Measurements from ENCODE around the gene PADI4. TPM values are rescaled to one million over a fixed set of nuclear protein-coding genes. Genes with fewer than 3 reads are reported as not detected.

PADI4 gene
- total and polyA plus RNA-seq, 4 experiments from 2014 or later = 0.08 to 0.14 TPM; not detected in 2

DNA sequence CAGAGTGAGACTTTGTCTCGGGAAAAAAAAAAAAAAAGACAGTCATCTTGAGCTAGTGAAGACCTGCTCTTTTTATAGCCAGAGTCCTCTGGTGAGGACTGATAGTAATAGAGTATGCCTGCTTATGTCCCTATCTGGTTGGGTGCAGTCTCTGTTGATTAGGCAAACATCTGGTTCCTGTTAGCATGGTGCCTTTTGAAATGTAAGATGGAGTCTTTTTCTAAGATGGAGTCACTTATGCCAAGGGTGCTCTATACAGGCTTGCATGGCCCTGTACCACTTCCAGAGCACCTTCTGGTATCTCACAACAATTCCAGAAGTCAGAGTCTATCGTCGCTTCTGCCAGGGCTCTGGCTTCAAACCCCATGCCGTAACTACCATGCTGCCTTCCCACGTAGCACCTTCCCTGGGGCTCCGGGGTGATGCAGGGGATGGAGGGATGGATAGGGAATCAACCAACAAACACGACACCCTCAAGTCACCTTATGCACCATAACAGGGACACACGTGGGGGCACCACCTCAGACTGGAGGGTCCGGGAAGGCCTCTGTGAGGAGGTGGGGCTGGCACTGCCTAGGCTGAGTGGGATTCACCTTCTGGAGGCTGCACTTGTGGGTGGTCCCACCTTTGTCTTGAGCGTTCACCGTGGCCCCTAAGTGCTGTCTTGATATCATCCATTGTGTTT lies 52.4 kb downstream of the PADI4 start:
- H3K4me1 ChIP-seq (ENCODE audit: insufficient read depth, low read length) = no peaks in the 10 kb centered on the region
- Mint-ChIP-seq H3K4me1 (no peaks in the 10 kb centered on the region), H3K27me3 (peaks cover 5 to 11% of the 10 kb centered on the region in 2 donors), H3K4me3 (no peak overlapping the region), H3K9me3 (peaks cover 0 to 2% (median 0%) of the 10 kb centered on the region in 8 donors), H3K36me3 (no peaks in the 10 kb centered on the region), H3K27ac (no peak overlapping the region)
- no peak overlapping the region for H3K27ac ChIP-seq (ENCODE audit: low read depth, low read length)
- H3K9me3 ChIP-seq (ENCODE audit: control insufficient read depth in 1 of 2, low read length in 2 of 2) = no peaks in the 10 kb centered on the region
- POLR2A ChIA-PET (ENCODE audit: partially characterized antibody) = no interaction called here
- no peaks in the 10 kb centered on the region for H3K27me3 ChIP-seq (ENCODE audit: insufficient read depth, low read length)
- H3K36me3 ChIP-seq (ENCODE audit: insufficient read depth, low read length) = no peaks in the 10 kb centered on the region
- no peak for DNase-seq
- H3K4me3 ChIP-seq (ENCODE audit: low read length in 2 of 2) = no peak overlapping the region
- CTCF ChIA-PET (ENCODE audit: partially characterized antibody) = no interaction called here
- intact Hi-C loops (cut with micrococcal nuclease) = no loop called here

DNA sequence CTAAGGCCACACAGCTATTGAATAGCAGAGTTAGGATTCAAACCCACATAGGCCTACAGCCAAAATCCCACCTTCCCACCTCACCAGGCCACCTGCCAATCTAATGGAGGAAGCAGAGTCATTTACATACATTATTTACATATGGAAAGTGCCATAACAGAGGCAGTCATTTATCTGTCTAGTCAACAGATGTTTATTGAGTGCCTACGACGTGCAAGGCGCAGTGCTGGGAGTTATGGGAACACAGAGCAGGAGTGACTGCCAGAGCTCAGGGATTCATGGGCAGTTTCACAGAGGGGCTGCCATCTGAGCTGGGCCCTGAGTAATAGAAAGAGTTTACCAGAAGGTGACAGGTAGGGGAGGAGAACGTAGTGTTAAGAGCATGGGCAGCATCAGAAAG lies 53.7 kb downstream of the PADI4 start:
- no peaks in the 10 kb centered on the region for H3K27me3 ChIP-seq (ENCODE audit: insufficient read depth, low read length)
- H3K4me1 ChIP-seq (ENCODE audit: insufficient read depth, low read length) = no peaks in the 10 kb centered on the region
- H3K36me3 Mint-ChIP-seq = no peaks in the 10 kb centered on the region
- intact Hi-C loops (cut with micrococcal nuclease) = no loop called here
- no peak overlapping the region for H3K27ac Mint-ChIP-seq
- no peaks in the 10 kb centered on the region for H3K36me3 ChIP-seq (ENCODE audit: insufficient read depth, low read length)
- no peaks in the 10 kb centered on the region for H3K4me1 Mint-ChIP-seq
- peaks cover 5 to 12% of the 10 kb centered on the region in 2 donors for H3K27me3 Mint-ChIP-seq
- no peak overlapping the region for H3K4me3 ChIP-seq (ENCODE audit: low read length in 2 of 2)
- ChIA-PET CTCF (ENCODE audit: partially characterized antibody) (no interaction called here), POLR2A (ENCODE audit: partially characterized antibody) (no interaction called here)
- H3K9me3 Mint-ChIP-seq = peaks cover 0 to 2% (median 0%) of the 10 kb centered on the region in 8 donors
- H3K9me3 ChIP-seq (ENCODE audit: control insufficient read depth in 1 of 2, low read length in 2 of 2) = no peaks in the 10 kb centered on the region
- H3K4me3 Mint-ChIP-seq = no peak overlapping the region
- H3K27ac ChIP-seq (ENCODE audit: low read depth, low read length) = no peak overlapping the region
- DNase-seq = no peak

DNA sequence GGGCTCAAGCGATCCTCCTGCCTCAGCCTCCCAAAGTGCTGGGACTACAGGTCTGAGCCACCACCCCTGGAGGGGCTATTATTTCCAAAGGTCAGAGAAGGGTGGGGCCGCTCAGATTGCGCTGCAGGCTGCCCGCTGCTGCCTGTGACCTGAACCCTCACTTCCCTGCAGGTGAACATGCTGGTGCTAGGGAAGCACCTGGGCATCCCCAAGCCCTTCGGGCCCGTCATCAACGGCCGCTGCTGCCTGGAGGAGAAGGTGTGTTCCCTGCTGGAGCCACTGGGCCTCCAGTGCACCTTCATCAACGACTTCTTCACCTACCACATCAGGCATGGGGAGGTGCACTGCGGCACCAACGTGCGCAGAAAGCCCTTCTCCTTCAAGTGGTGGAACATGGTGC lies 55.4 kb downstream of the PADI4 start:
- H3K9me3 ChIP-seq (ENCODE audit: control insufficient read depth in 1 of 2, low read length in 2 of 2) = no peaks in the 10 kb centered on the region
- H3K9me3 Mint-ChIP-seq = peaks cover 0 to 2% (median 0%) of the 10 kb centered on the region in 8 donors
- H3K4me3 ChIP-seq (ENCODE audit: low read length in 2 of 2) = no peak overlapping the region
- no peak overlapping the region for H3K4me3 Mint-ChIP-seq
- intact Hi-C loops (cut with micrococcal nuclease) = no loop called here
- CTCF ChIA-PET (ENCODE audit: partially characterized antibody) = no interaction called here
- H3K27me3 ChIP-seq (ENCODE audit: insufficient read depth, low read length) = no peaks in the 10 kb centered on the region
- no peaks in the 10 kb centered on the region for H3K4me1 ChIP-seq (ENCODE audit: insufficient read depth, low read length)
- no peaks in the 10 kb centered on the region for H3K36me3 Mint-ChIP-seq
- POLR2A ChIA-PET (ENCODE audit: partially characterized antibody) = no interaction called here
- no peak for DNase-seq
- no peaks in the 10 kb centered on the region for H3K4me1 Mint-ChIP-seq
- no peak overlapping the region for H3K27ac Mint-ChIP-seq
- peaks cover 5 to 15% of the 10 kb centered on the region in 2 donors for H3K27me3 Mint-ChIP-seq
- no peak overlapping the region for H3K27ac ChIP-seq (ENCODE audit: low read depth, low read length)
- no peaks in the 10 kb centered on the region for H3K36me3 ChIP-seq (ENCODE audit: insufficient read depth, low read length)

DNA sequence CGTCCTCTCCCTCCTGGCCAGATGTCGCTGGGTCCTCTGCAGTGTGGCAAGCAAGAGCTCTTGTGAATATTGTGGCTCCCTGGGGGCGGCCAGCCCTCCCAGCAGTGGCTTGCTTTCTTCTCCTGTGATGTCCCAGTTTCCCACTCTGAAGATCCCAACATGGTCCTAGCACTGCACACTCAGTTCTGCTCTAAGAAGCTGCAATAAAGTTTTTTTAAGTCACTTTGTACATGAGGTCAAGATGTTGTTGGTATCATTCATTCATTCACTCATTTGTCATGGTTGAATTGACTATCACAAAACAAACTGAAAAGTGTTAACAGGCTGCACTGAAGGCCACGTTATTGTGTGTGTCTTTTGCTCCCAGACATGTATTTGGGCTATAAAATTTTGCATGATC lies 55.8 kb downstream of the PADI4 start:
- ChIA-PET POLR2A (ENCODE audit: partially characterized antibody) (no interaction called here), CTCF (ENCODE audit: partially characterized antibody) (no interaction called here)
- Histone ChIP-seq H3K27me3 (ENCODE audit: insufficient read depth, low read length) (no peaks in the 10 kb centered on the region), H3K27ac (ENCODE audit: low read depth, low read length) (no peak overlapping the region), H3K4me3 (ENCODE audit: low read length in 2 of 2) (no peak overlapping the region), H3K36me3 (ENCODE audit: insufficient read depth, low read length) (no peaks in the 10 kb centered on the region), H3K4me1 (ENCODE audit: insufficient read depth, low read length) (no peaks in the 10 kb centered on the region), H3K9me3 (ENCODE audit: control insufficient read depth in 1 of 2, low read length in 2 of 2) (no peaks in the 10 kb centered on the region)
- H3K4me1 Mint-ChIP-seq = no peaks in the 10 kb centered on the region
- H3K4me3 Mint-ChIP-seq = no peak overlapping the region
- intact Hi-C loops (cut with micrococcal nuclease) = no loop called here
- no peaks in the 10 kb centered on the region for H3K36me3 Mint-ChIP-seq
- DNase-seq = no peak
- peaks cover 8 to 15% of the 10 kb centered on the region in 2 donors for H3K27me3 Mint-ChIP-seq
- H3K9me3 Mint-ChIP-seq = peaks cover 0 to 2% (median 0%) of the 10 kb centered on the region in 8 donors
- H3K27ac Mint-ChIP-seq = no peak overlapping the region

DNA sequence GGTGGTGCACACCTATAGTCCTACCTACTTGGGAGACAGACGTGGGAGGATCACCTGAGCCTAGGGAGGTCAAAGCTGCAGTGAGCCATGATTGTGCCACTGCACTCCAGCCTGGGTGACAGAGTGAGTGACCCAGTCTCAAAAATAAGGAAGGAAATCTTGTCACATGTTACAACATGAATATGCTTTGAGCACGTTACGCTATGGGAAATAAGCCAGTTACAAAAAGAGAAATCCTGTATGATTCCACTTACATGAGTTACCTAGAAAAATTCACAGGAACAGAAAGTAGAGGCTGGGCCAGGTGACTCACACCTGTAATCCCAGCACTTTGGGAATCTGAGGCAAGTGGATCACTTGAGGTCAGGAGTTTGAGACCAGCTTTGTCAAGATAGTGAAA lies 57.3 kb downstream of the PADI4 start:
- H3K27me3 Mint-ChIP-seq = peaks cover 9 to 15% of the 10 kb centered on the region in 2 donors
- H3K27ac Mint-ChIP-seq = no peak overlapping the region
- H3K9me3 Mint-ChIP-seq = peaks cover 0 to 2% (median 0%) of the 10 kb centered on the region in 8 donors
- ChIA-PET CTCF (ENCODE audit: partially characterized antibody) (no interaction called here), POLR2A (ENCODE audit: partially characterized antibody) (no interaction called here)
- no peaks in the 10 kb centered on the region for H3K9me3 ChIP-seq (ENCODE audit: control insufficient read depth in 1 of 2, low read length in 2 of 2)
- DNase-seq = no peak
- peaks cover 2% of the 10 kb centered on the region for H3K27me3 ChIP-seq (ENCODE audit: insufficient read depth, low read length)
- no peaks in the 10 kb centered on the region for H3K36me3 Mint-ChIP-seq
- H3K4me3 Mint-ChIP-seq = no peak overlapping the region
- no peak overlapping the region for H3K4me3 ChIP-seq (ENCODE audit: low read length in 2 of 2)
- no peaks in the 10 kb centered on the region for H3K4me1 ChIP-seq (ENCODE audit: insufficient read depth, low read length)
- no peaks in the 10 kb centered on the region for H3K36me3 ChIP-seq (ENCODE audit: insufficient read depth, low read length)
- no peaks in the 10 kb centered on the region for H3K4me1 Mint-ChIP-seq
- no peak overlapping the region for H3K27ac ChIP-seq (ENCODE audit: low read depth, low read length)
- intact Hi-C loops (cut with micrococcal nuclease) = no loop called here

DNA sequence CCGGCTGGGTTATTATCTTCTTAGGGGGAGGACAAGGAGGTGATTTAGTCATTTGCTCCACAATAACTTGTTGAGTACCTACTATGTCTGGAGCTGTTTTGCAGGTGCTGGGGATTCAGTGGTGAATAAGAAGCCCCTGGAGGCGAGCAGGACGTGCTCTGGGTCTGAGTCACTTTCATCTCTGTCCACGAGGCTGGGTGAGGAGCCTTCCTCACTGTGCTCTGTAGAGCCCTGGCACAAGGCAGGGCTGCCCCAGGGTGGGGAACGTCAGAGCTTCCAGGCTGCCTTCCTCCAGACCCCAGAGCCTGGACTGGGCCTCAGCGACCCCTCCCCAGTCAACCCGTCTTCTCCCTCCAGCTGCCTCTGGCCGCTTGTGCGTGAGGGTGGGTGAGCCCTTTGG lies 61.5 kb downstream of the PADI4 start:
- DNase-seq = no peak
- peaks cover 3 to 9% of the 10 kb centered on the region in 2 donors for H3K27me3 Mint-ChIP-seq
- Histone ChIP-seq H3K27ac (ENCODE audit: low read depth, low read length) (no peak overlapping the region), H3K27me3 (ENCODE audit: insufficient read depth, low read length) (peaks cover 6% of the 10 kb centered on the region), H3K9me3 (ENCODE audit: control insufficient read depth in 1 of 2, low read length in 2 of 2) (no peaks in the 10 kb centered on the region), H3K4me3 (ENCODE audit: low read length in 2 of 2) (no peak overlapping the region), H3K4me1 (ENCODE audit: insufficient read depth, low read length) (no peaks in the 10 kb centered on the region), H3K36me3 (ENCODE audit: insufficient read depth, low read length) (no peaks in the 10 kb centered on the region)
- no peak overlapping the region for H3K27ac Mint-ChIP-seq
- POLR2A ChIA-PET (ENCODE audit: partially characterized antibody) = no interaction called here
- intact Hi-C loops (cut with micrococcal nuclease) = no loop called here
- H3K36me3 Mint-ChIP-seq = no peaks in the 10 kb centered on the region
- CTCF ChIA-PET (ENCODE audit: partially characterized antibody) = no interaction called here
- H3K4me1 Mint-ChIP-seq = no peaks in the 10 kb centered on the region
- peaks cover 0 to 2% (median 0%) of the 10 kb centered on the region in 8 donors for H3K9me3 Mint-ChIP-seq
- H3K4me3 Mint-ChIP-seq = no peak overlapping the region

DNA sequence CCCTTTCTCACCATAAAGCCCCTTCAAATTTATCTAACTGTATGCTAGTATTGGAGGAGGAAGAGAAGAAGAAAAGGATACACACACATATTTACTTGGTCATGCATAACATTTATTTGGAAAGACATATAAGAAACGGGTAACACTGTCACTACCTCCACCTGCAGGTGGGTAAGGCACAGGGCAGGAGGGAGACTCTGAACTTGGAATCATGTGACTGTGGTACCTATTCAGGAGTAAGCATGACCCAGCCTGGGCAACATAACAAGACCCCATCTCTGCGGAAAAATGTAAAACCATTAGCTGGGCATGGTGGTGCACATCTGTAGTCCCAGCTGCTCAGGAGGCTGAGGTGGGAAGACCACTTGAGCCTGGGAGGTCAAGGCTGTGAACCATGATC lies 62.6 kb downstream of the PADI4 start:
- peaks cover 6% of the 10 kb centered on the region for H3K27me3 ChIP-seq (ENCODE audit: insufficient read depth, low read length)
- ChIA-PET POLR2A (ENCODE audit: partially characterized antibody) (no interaction called here), CTCF (ENCODE audit: partially characterized antibody) (no interaction called here)
- no peak for DNase-seq
- no peaks in the 10 kb centered on the region for H3K4me1 ChIP-seq (ENCODE audit: insufficient read depth, low read length)
- no peak overlapping the region for H3K27ac Mint-ChIP-seq
- no peaks in the 10 kb centered on the region for H3K4me1 Mint-ChIP-seq
- no peak overlapping the region for H3K4me3 ChIP-seq (ENCODE audit: low read length in 2 of 2)
- no peaks in the 10 kb centered on the region for H3K36me3 ChIP-seq (ENCODE audit: insufficient read depth, low read length)
- H3K4me3 Mint-ChIP-seq = no peak overlapping the region
- H3K27me3 Mint-ChIP-seq = peaks cover 5 to 6% of the 10 kb centered on the region in 2 donors
- no peak overlapping the region for H3K27ac ChIP-seq (ENCODE audit: low read depth, low read length)
- no peaks in the 10 kb centered on the region for H3K9me3 ChIP-seq (ENCODE audit: control insufficient read depth in 1 of 2, low read length in 2 of 2)
- intact Hi-C loops (cut with micrococcal nuclease) = no loop called here
- no peaks in the 10 kb centered on the region for H3K36me3 Mint-ChIP-seq
- no peaks in the 10 kb centered on the region for H3K9me3 Mint-ChIP-seq

DNA sequence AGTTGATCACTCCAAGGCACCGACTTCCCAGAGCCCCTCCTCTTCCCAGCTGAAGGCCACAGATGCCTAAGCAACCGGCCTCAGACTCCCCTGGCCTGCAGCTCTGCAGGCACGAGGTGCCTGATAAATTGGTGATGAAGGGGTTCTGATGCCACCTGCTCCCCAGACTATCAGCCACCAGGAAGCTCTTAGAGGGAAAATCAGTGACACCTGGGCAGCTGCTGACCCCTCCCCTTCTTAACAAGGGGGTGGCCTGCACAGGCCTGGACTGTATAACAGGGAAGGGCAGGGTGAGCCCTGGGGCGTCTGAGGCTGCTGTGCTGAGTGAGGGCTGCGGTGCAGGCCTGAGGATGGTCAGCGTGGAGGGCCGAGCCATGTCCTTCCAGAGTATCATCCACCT lies 63.9 kb downstream of the PADI4 start, which contains the start of gene PADI6:
Gene PADI6, plus strand, starts transcription at position 301 of the 400 bp plus-strand sequence. Its CDS starts 50 bp downstream, at position 351.
- peaks cover 3 to 7% of the 10 kb centered on the region in 2 donors for H3K27me3 Mint-ChIP-seq
- ChIA-PET POLR2A (ENCODE audit: partially characterized antibody) (no interaction called here), CTCF (ENCODE audit: partially characterized antibody) (no interaction called here)
- Histone ChIP-seq H3K4me1 (ENCODE audit: insufficient read depth, low read length) (no peaks in the 10 kb centered on the region), H3K9me3 (ENCODE audit: control insufficient read depth in 1 of 2, low read length in 2 of 2) (no peaks in the 10 kb centered on the region), H3K4me3 (ENCODE audit: low read length in 2 of 2) (no peak within 1 kb of the TSS), H3K27me3 (ENCODE audit: insufficient read depth, low read length) (peaks cover 6% of the 10 kb centered on the region), H3K27ac (ENCODE audit: low read depth, low read length) (no peak within 1 kb of the TSS), H3K36me3 (ENCODE audit: insufficient read depth, low read length) (no peaks in the 10 kb centered on the region)
- no peaks in the 10 kb centered on the region for H3K36me3 Mint-ChIP-seq
- H3K27ac Mint-ChIP-seq = no peak within 1 kb of the TSS
- intact Hi-C loops (cut with micrococcal nuclease) = no loop called here
- DNase-seq = no peak
- no peaks in the 10 kb centered on the region for H3K4me1 Mint-ChIP-seq
- H3K9me3 Mint-ChIP-seq = peaks cover 0 to 2% (median 0%) of the 10 kb centered on the region in 8 donors
- H3K4me3 Mint-ChIP-seq = no peak within 1 kb of the TSS
